BJ (cell line): ENCODE measurements around the gene QRFP. TPM values are rescaled to one million over a fixed set of nuclear protein-coding genes. Genes with fewer than 3 reads are reported as not detected.

Experiments used
- CTCF ChIA-PET: fragments of 350-600 bp; formaldehyde crosslinking; extraction: SDS; loops from one replicate; lab custom pipeline; 2021; ENCODE audit warnings: antibody characterized with exemption, inconsistent platforms; lab: Yijun Ruan, JAX
- POLR2A ChIA-PET: fragments of 300-600 bp; sonication (Branson Sonifier 250); formaldehyde crosslinking; extraction: SDS; loops from one replicate; lab custom pipeline; 2021; ENCODE audit warnings: antibody characterized with exemption; lab: Charles Lee
- DNase-seq: peaks from one replicate; pipeline ENCODE4 v3.0.0-alpha.2; 2011; ENCODE audit warnings: low read depth
- H3K27me3 ChIP-seq: 2 replicates; pipeline ENCODE4 v1.6.0; 2011; ENCODE audit warnings: low read length; ENCODE audit not compliant: control insufficient read depth, insufficient read depth
- H3K36me3 ChIP-seq: 2 replicates; pipeline ENCODE4 v1.5.1; 2011; ENCODE audit warnings: low read length; ENCODE audit not compliant: control insufficient read depth, insufficient read depth
- H3K4me3 ChIP-seq: 2 replicates; pipeline ENCODE4 v1.5.1; 2011; ENCODE audit warnings: low read depth, mild to moderate bottlenecking, control low read depth, low read length
- CTCF ChIP-seq: IDR thresholded peaks from 2 replicates; pipeline ENCODE4 v1.5.1; 2011; ENCODE audit warnings: low read depth, mild to moderate bottlenecking, control low read depth, inconsistent platforms, low read length, moderate library complexity; ENCODE audit not compliant: insufficient read depth
- polyA plus RNA-seq: library from polyadenylated mRNA; depleted of rRNA; stranded (reverse); fragments of >200 nt; gene quantifications from 2 replicates; pipeline ENCODE4 v1.2.3, GENCODE V29; 2011

QRFP gene
- polyA plus RNA-seq, 1 experiment, result not detected

GRCh38 chr9:130919559-130920145, 23.0 kb upstream of the QRFP start:
- Histone ChIP-seq H3K4me3 (no peak overlapping the region), H3K27me3 (peaks cover 5% of the 10 kb centered on the region; the same call in 1 of the 2 replicates), H3K36me3 (no peaks in the 10 kb centered on the region)
- no peak for TF ChIP-seq CTCF
- ChIA-PET POLR2A (no interaction called here), CTCF (interaction anchor here (0.6 kb wide), 1 partner anchor 1691 kb away, joined by 3 read pairs; no protein-coding TSS in a partner anchor)
- no peak for DNase-seq

GRCh38 chr9:130918826-130919558, 22.4 kb upstream of the QRFP start:
- Histone ChIP-seq H3K36me3 (no peaks in the 10 kb centered on the region), H3K27me3 (peaks cover 5% of the 10 kb centered on the region; the same call in 1 of the 2 replicates), H3K4me3 (no peak overlapping the region)
- ChIA-PET CTCF (interaction anchor here (0.6 kb wide), 1 partner anchor 1690 kb away, joined by 3 read pairs; no protein-coding TSS in a partner anchor), POLR2A (no interaction called here)
- no peak for TF ChIP-seq CTCF
- no peak for DNase-seq

- peaks cover 5% of the 10 kb centered on the region; the same call in 1 of the 2 replicates for H3K27me3 ChIP-seq
- H3K36me3 ChIP-seq, result no peaks in the 10 kb centered on the region
- H3K4me3 ChIP-seq, result no peak overlapping the region
- POLR2A ChIA-PET, result no interaction called here
- DNase-seq, result no peak
- CTCF ChIA-PET, result interaction anchor here (1.4 to 2.1 kb wide), 2 partner anchors 52 to 128 kb away, joined by 5 read pairs; no protein-coding TSS in a partner anchor
- no peak for TF ChIP-seq CTCF
These were observed 21.7 kb upstream of the QRFP start for GRCh38 chr9:130918101-130918825.

GRCh38 chr9:130917168-130917960, 20.8 kb upstream of the QRFP start:
- CTCF ChIA-PET, result interaction anchor here (1.4 to 2.1 kb wide), 2 partner anchors 51 to 129 kb away, joined by 5 read pairs; no protein-coding TSS in a partner anchor
- Histone ChIP-seq H3K4me3 (no peak overlapping the region), H3K27me3 (peaks cover 3% of the 10 kb centered on the region; the same call in 1 of the 2 replicates), H3K36me3 (no peaks in the 10 kb centered on the region)
- TF ChIP-seq CTCF, result no peak
- POLR2A ChIA-PET, result no interaction called here
- DNase-seq, result no peak
